Kidney glomerular epithelial cell (primary cell): ENCODE data around the gene CACNA1S.

Source experiments
- DNase-seq: peaks from one replicate; lab custom pipeline; 2025; lab: John Stamatoyannopoulos, UW

Gene CACNA1S

DNA sequence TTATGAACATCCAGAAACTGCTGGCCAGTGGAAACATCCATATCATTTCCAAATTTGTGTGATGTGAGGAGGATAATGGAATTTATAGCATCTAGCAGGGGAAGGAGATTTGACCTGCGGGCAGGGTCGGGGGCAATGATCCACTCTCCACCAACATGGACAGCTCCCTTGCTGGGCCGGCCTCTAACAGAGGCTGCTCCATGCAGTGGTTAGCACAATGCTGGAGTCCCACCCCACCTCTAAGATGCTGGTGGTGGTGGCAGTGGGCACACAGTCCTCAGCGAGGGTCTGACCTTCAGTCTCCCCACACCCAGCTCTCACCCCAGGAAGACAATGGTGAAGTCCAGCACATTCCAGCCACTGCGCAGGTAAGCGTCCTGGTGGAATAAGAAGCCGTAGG lies 18.7 kb downstream of the CACNA1S start:
- no peak for DNase-seq

DNA sequence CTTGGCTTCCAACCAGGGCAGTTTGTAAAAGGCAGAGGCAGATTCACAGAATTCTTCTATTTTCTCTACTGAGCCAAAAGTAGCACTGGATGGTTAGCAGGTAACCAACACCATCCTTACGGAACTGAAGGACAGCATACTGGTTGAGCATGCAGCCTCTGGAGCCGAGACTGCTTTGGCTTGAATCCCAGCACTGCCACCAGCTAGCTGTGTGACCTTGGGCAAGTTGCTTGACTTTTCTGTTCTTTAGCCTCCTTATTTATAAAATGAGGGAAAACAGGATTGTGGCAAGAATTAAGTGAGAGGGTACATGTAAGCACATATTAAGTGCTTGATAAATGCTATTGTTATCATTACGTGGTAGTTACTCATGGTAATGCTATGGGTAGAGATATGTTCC lies 19.5 kb downstream of the CACNA1S start:
- no peak for DNase-seq

DNA sequence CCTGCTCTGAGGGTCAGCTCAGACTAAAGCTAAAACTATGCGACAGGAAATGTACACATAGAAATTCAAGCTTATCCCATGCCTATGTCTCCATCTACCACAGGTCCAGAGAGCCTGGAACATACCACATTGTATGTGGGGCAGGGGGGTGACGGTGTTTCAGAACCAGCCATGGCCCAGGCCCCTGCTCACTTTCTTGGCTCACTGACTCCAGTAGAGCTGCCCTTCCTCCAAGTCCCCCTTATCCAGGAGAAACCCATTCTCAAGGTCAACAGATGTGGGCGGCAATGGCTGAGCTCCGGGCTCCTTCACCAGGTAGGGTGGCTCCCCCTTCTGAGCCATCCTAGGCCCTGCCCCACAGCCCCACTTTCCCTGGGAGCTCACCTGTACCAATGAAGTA lies 21.0 kb downstream of the CACNA1S start:
- no peak for DNase-seq

DNA sequence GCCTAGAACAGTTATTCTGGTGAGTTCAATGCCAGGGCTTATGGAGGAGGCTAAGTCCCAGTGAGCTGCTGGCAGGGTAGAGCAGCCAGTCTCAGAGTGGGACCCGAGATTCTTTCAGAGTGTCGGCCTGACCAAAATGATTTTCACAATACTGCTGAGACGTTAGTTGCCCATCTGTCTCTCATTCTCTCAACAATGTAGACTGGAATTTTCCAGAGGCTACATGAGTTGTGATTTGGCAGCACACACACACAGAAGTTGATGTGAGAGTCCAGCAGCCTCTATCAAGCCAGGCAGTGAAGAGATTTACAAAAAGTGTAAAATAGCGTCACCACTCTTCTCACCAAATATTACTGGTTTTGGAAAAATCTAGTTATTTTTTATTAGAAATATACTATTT lies 21.7 kb downstream of the CACNA1S start:
- DNase-seq: no peak

DNA sequence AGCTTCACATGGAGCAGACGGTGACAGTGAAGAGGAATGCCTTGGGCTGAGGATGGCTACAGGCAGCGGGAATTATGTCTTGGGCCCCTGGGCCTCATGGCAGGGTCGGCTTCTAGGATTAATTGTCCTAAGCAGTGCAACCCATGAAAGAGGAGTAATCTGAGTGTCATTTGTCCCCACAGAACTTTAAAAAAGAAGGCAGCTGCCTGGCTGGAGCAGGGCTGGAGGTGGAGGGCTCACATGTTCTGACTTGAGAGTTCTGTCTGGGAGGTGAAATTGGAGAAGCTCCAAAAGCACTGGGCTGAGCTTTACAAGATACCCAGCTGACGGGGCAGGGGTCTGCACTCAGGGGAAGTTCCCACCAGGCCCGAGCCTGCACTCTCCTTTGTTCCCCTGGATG lies 22.6 kb downstream of the CACNA1S start:
- DNase-seq: no peak

DNA sequence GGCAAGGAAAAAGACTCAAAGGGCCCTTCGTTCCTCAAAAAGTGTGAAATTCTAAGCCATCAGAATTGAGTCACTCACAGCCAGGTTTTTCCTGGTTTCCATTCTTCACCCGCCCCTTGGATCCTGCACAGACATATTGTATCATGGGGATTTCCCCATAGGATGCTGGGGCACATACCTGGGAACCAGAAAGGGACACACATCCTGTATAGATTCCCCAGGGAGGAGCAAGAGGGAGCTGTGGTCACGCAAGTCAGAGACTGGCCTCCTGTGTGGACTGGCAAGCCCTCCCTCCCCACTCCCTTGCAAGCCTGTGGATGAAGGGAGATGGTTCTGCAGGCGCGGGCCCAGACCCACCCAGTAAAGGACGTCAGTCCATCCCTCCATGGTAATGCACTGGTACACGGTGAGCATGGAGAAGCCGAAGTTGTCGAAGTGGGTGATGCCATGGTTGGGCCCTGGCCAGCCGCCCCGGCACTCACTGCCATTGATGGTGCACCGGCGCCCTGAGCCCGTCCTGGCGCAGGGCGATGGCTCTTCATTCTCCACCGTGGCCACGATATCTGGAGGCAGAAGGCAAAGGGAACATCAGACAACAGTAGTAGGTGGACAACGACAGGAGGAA lies 23.2 kb downstream of the CACNA1S start:
- DNase-seq: no peak

DNA sequence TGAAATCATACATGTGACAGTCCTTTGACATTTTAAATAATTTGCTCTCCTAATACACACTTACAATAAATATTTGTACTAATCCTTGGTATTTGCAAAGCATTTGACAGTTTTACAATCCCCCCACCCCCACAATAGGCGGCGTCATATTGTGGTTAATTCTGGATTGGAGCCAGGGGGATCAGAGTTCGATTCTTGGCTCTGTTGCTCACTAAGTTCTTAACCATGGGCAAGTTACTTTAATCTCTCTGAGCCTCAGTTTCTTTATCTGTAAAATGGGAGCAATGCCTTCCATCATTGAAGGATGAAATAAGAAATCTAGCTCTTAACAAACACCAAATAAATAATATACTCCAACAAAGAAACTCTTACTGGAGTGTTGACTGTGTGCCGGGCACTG lies 23.8 kb downstream of the CACNA1S start:
- DNase-seq: no peak

DNA sequence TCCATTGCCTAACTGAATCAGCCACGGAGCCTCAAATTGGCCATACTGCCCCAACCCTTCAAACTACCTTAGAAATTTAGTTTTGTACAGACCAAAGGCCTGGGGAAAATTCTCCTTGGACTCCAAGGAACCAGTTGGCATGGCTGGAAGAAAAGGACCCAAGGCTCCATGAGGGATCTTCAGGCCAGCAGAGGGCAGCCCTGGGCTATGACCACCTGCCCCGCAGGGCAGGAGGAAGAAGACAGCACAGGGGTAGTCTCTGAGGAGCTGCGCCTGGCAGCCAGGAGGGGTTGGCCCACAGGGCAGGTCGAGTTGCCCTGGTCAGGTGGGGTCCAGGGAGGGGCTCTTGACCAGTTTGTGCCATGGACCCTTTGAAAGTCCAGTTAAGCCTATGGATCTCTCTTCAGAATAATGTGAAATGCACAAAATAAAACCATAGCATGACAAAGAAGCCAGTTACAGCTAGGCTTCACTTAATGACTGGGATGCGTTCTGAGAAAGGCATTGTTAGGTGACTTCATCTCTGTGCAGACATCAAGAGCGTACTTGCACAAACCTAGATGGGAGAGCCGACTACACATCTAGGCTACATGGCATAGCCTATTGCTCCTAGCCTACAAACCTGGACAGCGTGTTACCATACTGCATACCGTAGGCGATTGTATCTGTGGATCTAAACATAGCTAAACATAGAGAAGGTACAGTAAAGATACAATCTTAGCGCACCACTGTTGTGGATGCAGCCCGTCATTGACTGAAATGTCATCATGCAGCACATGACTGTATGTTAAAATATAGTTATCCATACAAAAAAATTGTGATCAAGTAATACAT lies 26.1 kb downstream of the CACNA1S start:
- peak; percentile 5 for DNase-seq

DNA sequence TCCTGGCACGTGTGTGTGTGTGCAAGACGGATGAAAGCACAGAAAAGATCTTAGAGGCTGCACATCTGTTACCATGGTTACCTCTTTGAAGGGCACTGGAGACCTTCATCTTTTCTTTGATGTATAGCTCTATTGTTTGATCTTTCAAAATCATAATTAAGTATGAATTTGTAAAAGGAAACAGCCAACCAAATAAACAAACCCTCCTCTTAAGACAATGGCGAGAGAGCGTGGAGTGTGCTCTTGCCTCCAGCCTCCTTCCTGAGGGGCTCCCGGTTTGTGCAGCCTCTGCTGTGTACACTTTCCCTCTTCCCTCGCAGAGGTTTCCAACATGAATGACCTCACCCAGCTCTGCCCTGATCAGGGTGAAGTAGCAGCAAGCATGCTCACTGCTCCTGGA lies 27.9 kb downstream of the CACNA1S start:
- DNase-seq: no peak

DNA sequence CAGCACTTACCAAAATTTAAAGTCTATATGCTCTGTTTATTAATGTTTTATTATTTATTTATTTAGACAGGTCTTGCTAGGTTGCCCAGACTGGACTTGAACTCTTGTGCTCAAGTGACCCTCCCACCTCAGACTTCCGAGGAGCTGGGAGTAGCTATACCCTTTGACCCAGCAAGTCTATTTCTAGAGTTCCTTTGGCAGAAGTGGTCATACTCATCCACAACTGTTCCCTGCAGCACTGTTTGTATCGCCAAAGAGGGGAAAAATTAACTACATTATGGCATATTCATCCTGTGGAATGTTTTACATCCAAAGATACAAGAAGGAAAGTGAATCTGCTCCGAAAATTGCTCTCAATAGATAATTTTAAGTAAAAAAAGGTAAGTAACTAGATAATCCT lies 28.5 kb downstream of the CACNA1S start:
- DNase-seq: no peak

DNA sequence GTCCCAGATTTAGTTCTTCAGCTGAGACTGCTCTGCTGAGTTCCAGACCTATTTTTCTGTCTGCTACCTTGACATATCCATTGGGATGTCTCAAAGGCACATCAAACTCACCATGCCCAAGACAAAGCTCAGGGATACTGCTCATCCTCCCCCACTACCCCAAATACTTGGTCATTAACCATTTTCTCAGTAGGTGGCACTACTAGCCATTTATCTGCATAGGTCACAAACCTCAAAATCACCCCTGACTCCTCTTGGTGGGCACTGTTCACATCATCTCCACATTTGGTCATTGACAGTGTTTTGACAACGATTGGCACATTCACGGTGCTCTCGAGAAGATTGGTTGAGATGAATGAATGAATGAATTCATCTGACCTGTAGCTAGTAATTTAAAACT lies 32.1 kb downstream of the CACNA1S start:
- no peak for DNase-seq

DNA sequence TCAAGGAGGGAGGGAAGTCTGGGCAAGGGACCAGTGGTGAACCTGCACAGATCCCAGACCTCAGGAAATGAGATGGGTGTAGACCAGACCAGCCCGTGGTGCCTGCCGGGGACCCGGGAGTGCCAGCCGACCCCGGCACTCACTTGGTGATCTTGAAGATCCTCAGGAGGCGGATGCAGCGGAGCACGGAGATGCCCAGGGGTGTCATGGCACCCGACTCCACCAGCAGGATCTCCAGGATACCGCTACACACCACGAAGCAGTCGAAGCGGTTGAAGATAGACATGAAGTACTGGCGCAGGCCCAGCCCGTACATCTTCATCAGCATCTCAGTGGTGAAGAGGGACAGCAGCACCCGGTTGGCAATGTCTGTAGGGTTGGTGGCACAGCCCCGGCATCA lies 34.5 kb downstream of the CACNA1S start:
- no peak for DNase-seq

DNA sequence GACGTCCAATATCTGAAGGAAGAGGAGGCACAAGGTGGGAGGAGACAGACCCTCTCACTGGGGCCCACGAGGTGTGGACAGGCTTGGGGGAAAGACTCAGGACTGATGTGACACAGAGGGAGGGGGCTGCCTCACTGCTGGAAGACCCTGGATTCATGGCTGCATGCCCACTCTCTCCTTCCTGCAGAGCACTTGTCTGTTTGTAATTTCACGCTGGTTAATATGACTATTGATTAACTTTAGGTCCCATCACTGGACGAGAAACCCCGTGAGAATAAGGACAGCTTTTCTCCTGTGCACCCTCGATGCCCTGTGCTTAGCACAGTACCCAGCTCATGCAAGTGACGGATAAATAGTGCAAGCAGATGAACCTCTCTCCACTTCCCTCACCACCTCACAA lies 35.1 kb downstream of the CACNA1S start:
- no peak for DNase-seq

DNA sequence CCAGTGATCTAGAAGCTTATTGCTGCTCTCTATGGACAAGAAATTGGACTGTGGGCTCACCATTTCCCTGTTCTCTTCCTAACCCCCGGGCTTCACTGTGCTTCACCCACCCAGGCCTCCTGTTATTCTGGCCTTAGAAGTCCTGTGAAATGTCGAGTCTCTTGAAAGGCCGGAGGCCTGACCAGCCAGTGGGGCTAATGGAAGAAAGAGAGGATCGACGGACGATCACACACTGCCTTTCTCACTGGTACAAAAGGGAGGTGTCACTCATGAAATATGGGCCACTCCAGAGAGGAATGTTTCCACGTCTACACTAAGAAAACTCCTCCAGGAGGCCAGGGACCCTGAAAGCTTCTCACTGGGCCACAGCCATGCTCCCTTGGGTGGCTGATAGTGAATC lies 36.1 kb downstream of the CACNA1S start:
- no peak for DNase-seq

DNA sequence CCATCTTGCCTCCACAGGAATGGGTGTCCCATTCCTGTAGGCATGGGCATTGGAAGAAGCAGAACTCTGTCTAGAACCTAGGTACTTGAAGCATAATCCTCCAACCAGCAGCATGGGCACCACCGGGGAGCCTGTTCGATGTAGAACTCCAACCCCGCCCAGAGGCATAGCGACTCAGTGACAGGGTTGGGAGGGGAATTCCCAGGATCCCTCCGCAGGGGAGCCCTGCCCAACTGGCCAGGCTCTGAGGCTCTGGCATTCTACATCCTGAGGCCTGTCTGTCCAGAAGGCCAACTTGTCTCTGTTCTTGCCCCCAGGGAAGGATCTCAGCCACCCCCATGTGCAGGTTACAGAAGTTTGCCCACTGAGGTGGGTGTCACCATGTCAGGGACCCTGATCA lies 38.2 kb downstream of the CACNA1S start:
- DNase-seq: no peak

DNA sequence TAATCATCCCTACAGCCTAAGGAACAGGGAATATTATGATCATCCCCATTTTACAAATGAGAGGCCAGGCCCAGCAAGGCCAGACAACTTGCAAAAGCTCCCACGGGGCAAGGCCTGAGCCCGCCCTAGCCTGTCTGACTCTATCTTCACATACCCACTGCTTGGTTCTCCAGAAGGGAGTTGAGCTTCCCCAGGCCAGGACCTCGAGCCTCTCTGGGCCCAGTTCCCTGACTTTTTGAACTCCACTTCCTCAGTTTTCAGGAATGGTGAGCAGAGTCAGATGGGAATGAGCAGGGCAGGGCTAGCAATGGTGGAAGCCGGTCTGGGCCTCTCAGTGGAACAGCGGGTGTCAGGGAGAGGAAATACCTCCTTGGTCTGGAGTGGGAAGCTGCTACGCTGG lies 39.3 kb downstream of the CACNA1S start:
- no peak for DNase-seq

DNA sequence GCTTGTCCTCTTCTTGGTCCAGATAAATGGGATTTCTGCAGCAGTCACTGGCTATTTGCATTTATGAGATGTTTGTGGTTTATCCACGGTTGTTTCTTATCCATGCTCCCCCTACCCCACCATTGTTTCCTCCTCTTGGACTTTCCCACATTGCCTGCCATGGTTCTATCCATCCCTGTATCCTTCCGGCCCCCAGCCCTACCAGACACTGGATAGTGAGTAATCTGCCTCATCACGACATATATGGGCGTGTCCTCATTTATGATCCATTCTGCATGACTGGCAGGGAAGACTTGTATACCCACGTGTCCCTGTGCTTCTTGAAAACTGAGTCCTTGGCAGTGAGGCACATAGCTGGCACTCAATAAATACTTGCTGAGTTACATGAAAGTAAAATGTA lies 40.1 kb downstream of the CACNA1S start:
- DNase-seq: no peak

DNA sequence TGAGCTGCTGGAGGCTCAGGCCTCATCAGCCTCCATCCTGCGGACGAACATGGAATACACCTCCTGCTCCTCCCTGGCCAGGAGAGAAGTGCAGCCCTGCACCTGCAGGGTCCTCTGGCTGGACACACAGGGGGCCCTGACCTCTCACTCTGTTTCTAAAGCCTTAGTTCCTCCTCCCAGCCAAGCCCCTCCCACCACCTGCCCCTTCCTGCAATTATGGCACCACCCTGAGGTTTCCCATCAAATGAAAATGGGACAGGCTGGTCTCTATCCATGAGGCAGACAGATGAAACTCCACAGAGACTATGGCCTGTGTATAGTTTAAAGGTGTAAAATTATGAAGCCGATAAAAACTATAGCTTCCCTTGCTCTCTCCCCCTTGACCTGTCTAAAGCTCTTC lies 42.6 kb downstream of the CACNA1S start:
- DNase-seq: no peak

DNA sequence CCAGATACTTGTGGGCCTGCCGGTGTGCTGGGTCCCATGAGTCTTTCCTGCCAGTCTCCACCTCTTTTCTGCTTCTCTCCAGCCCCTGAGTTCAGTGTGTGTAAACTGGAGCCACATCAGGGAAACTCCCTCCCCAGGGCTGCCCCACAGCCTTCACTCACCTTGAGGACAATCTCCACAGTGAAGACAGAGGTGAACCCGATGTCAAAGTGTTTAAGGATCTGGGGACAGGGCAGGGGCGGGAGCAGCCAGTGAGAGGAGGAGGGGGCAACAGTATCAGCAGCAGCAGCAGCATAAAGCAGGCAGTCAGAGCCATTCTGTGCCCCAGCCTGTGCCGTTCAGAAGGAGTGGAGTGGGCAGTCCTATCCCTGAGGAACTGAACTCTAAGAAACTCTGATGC lies 43.2 kb downstream of the CACNA1S start:
- no peak for DNase-seq

DNA sequence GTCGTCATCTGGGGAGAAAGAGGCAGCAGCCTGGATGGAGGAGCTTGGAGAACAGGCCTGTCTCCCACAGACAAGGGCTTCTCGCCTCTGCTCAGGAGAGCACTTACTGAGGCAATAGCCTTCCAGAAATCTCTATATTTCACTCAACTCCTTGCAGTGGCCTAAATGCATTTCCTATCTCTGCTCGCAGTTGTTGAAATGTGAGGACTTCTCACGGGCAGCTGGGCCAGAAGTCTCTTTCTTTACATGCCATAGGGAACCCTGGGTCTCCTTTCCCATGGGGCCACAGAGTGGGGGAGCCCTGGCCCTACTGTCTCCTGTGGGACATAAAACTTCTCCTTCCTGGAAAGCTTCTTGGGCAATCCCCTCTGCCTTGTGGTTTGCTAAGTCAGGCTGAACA lies 45.2 kb downstream of the CACNA1S start:
- no peak for DNase-seq

DNA sequence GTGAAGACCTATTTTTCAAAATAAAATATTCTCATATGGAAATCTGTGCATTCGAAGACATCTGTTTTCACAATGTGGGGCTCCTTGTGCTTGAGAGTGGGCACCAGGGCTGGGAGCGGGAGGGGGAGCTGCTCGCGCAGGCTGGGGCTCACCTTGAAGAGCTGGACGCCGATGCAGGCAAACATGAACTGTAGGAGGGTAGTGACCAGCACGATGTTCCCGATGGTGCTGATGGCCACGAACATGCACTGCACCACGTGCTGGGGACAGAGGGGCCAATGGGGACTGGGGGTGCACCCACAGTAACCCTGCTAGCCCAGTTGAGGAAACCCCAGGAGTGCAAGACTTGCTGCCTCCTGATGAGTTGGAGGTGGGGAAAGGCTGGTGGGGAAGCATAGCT lies 46.5 kb downstream of the CACNA1S start:
- DNase-seq: no peak

DNA sequence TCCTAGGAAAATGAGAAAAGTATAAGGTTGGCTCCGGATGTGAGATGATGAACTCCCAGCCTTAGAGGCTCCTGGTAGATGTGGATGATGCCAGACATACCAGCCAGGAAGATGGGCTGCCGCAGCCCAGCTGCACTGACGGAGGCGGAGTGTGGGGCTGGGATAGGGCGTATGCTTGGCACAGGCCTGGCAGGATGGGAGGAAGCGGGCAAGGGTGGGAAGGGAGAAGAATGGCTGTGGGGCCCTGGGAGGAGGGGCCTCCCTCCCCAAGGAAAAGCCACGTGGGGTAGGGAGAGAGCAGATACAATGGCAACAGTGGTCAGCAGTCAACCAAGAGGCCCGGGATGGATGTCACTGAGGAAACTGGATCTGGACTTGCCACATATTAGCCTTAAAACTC lies 47.4 kb downstream of the CACNA1S start:
- no peak for DNase-seq

DNA sequence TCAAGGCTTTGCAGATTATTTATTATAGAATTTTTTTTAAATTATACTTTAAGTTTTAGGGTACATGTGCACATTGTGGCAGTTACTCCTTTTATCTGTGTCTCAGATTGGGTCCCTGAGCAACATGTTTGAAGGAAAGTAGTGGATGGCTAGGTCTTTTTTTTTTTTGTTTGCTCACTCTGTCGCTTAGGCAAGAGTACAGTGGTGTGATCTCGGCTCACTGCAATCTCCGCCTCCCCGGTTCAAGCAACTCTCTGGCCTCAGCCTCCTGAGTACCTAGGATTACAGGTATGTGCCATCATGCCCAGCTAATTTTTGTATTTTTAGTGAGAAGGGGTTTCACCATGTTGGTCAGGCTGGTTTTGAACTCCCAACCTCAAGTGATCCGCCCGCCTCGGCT lies 49.1 kb downstream of the CACNA1S start:
- no peak for DNase-seq

DNA sequence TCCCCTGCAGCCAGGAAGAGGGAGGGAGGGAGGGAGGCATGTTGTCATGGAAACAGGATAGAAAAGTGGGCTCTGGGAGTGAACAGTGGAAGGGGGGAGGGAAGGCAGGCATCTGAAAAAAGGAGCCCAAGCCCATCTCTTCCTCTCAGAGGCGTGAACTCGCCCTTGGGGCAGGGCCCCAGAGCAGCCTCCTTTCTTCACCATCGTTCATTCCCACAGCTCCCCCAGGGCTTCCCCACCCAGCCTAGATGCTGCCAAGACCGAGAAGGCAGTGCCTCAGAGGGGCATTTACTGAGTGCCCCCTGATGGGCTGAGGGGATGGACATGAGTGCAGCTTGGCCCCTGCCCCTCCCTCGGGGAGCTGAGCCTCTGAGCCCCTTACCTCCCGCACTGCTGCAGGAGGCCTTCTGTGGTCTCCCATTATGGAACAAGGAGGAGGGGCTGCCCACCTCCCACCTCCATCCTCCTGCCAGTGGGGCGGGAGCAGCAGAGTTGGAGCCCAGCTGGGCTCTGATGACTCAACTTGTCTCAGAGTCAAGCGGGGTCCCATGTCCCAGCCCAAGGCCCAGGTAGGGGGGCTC lies 49.6 kb downstream of the CACNA1S start:
- no peak for DNase-seq
